ENCODE data around the gene SIPA1L3.

GRCh38 chr19:38203197-38203596, 296.2 kb downstream of the SIPA1L3 start:
- no peak for TF ChIP-seq YY1 (IDR thresholded peaks at IDR 0.05; ENCODE audit: insufficient read depth, insufficient read length)
- TF ChIP-seq ZNF274 (IDR thresholded peaks at IDR 0.05; ENCODE audit: low read depth, low read length), result no peak
- no peak for TF ChIP-seq SUZ12 (IDR thresholded peaks at IDR 0.05; ENCODE audit: extremely low read depth, insufficient read depth, insufficient read length)
